GM18868 (cell line): ENCODE data around the gene RAB3GAP1.

Experiments
- ATAC-seq: cut with Tn5 transposase; IDR thresholded peaks from one replicate; pipeline ENCODE4 v1.9.1; 2021; ENCODE audit warnings: mild to moderate bottlenecking, moderate library complexity; ENCODE audit not compliant: unreplicated experiment

RAB3GAP1 gene

DNA sequence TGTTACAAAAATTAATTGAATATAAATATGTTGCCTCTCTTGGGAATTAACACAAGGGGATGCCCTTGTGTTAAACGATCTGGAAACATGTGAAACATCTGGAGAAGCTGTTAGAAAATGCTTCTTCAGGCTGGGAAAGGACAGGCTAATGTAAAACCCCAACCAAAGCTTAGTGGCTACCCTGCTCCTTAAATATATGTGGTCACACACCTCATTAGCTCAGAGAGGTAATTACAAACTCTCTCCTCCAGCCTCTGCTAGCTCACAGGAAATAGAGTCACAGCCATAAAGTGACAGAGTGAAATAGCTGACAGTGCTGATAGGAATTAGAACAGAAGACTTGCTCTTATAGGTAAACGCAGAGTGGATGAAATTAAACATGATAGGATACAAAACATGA lies 155.9 kb downstream of the RAB3GAP1 start:
- no peak for ATAC-seq

DNA sequence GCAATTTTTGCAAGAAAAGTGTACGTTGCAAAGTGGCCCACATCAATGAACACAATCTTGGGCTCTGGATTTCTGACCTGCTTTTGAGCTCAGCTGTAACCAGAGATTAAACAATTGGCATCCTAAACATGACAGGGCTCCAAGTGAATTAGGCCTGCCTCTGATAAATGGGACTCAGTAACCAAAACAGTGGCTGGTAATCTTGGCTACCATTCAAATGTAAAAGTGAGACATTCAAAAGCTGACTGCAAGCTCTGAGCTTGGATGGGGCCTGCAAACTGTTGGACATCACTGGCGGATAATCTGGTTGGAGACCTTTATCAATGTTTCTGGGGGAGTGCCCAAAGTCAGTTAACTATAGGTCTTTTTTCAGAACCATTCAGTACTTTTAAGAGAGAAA lies 160.7 kb downstream of the RAB3GAP1 start:
- ATAC-seq: no peak

DNA sequence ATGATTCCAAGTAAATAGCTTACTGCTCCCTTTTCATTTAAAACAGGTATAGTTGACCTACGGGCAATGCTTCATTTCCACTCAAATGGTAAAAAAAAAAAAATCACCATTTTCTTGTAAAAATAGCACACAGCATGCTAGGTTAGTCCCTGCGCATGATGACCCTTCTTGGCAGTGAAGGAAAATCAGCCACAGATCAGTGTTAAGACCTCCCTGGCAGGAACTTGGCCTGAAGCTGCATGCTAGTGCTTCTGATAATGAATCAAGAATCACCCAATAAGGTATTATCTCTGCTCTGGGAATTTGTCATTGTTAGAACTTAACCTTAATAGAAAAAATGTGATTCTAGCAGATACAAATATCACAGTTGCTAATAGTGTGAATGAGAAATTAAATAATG lies 166.3 kb downstream of the RAB3GAP1 start:
- ATAC-seq: no peak

DNA sequence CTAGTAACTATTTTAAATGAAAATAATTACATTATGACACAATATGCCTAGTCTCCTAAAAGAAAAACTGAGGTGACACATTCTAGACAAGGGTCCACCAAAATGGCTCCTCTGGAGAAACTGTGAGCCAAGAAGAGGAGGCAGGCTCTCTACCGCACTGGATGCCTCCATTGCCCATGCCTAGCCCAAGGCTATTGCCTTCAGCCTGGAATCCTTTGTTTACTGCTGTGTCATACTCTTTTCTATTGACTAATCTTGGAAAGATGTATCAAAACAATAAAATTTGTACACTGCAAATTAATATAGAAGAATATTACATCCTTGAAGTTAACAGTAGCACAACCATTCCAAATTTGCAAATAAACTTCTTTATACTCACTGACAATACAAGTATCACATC lies 167.1 kb downstream of the RAB3GAP1 start:
- ATAC-seq: no peak
